NCI-H2196 (cell line): ENCODE data around the gene SEMA4A.
"Not testable (repeated sequence)": the region's sequence is repeated elsewhere in the genome, so short reads cannot be mapped to it uniquely, and the experiment has no call there.

ENCODE experiments used
- DNase-seq: peaks from one replicate; lab custom pipeline; 2025; ENCODE audit not compliant: unreplicated experiment; lab: John Stamatoyannopoulos, UW

SEMA4A gene

DNA sequence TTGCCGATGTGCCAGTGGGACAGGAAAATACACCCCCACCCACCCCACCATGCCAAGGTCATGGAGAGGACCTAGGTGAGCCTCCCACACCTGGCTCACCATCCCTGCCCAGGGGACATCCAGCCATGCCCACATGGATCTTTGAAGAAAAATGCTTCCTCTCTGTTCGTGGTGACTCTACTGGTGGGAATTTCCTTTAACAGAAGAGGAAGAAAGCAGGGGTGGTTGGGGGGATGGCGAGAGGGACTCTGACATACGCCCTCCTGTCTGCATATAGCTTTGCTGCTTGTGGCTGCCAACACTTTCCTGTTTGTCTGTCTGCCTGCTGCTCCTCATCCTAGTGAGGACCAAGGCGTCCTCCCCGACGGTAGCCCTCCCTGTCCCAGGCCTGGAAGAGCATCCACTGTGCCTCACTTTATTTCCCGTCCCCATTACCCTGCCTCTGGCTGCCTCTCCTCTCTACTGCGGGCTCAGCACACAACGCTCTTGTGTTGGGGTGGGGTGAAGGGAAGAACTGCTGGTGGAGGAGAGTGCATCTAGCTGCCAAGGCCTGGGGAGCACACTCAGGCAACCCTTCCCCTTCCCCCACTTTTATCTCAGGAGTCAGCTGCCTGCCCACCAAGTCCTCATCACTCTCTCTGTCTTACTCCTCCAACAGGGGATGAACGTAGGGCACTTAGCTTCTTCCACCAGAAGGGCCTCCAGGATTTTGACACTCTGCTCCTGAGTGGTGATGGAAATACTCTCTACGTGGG, 2.5 kb downstream of the SEMA4A start:
- DNase-seq: no peak

GRCh38 chr1:156157506-156157905, 4.1 kb downstream of the SEMA4A start:
- DNase-seq: no peak

DNA sequence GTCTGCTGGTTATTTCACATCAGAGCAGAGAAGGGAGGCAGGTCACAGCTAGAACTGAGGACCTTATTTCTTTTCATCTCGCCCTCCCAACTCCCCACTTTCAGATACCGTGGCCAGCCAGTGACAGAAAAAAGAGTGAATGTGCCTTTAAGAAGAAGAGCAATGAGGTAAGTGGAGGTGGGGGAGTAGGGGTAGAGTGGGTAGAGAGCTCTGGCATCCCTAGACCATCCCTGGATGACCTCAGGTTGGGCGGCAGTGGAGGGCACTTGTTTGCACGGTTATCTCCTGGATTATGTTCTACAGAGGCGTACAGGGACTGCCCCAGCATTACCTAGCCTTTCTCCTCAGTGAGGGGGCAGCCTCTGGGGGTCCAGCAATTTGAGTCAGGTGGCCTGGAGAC, 4.6 kb downstream of the SEMA4A start:
- no peak for DNase-seq

DNA sequence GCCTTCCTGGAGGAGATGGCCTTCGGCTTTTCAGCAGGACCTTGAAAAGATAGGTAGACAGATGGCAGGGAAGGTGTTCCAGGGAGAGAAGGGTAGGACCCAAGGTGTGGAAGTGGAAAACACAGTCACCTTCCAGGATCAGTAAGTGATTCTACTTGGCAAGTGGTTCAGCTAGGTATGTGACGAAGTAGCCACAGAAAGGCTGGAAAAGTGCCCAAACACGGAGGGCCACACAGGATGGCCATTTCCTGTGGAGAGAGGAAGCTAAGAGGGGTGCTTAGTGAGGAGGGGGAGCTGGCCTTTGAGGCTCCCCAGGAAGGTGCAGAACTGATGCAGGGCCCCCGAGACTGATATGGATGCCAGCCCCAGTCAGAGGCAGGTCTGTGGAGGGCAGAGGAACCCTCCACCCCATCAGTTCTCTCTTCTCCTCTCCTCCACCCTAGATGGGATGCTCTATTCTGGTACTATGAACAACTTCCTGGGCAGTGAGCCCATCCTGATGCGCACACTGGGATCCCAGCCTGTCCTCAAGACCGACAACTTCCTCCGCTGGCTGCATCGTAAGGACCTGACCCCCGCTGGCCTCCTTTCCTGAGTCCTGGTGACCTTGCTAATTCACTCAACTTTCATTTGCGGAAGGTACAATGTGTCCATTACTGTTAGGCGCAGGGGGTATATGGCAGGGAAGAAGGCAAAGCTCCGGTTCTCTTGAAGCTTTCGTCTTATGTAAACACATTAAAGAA, 6.8 kb downstream of the SEMA4A start:
- no peak for DNase-seq

DNA sequence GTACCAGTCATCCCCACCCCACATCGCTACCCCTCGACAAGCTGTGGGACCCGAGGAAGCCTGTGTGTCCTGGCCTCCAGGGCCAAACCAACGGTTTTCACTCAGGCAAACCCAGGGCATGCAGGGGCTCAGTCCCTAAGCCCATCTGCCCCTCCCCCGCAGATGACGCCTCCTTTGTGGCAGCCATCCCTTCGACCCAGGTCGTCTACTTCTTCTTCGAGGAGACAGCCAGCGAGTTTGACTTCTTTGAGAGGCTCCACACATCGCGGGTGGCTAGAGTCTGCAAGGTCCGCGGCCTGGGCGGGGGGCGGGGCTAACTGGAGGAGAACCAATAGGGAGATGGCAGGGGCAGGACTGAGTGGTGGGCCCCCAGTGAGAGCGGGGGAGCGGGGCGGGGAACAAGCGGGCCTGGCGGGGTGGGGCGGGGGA, 7.4 kb downstream of the SEMA4A start:
- no peak for DNase-seq

GRCh38 chr1:156162430-156163037, 9.1 kb downstream of the SEMA4A start:
- DNase-seq: no peak

GRCh38 chr1:156163712-156164111, 10.3 kb downstream of the SEMA4A start:
- DNase-seq: no peak

- DNase-seq: no peak
Observed at GRCh38 chr1:156164125-156164831, 10.9 kb downstream of the SEMA4A start.

DNA sequence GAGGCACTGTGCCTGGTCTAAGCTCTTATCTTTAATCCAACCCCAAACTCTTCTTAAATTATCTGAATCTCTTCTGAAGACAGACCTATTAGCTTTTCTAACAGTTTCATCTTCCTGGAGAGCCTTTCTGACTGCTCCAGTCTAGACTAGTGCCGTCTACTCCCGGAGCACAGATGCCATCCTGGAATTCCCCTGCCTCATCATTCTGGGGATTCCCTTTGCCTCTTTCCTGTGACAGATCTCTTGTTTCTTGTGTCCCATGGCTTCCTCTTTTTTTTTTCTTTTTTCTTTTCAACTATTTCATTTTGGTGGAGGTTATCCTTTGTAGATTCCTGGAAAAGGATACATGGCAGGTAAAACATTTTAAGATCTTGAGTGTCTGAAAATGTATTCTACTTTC, 11.7 kb downstream of the SEMA4A start:
- no peak for DNase-seq

DNA sequence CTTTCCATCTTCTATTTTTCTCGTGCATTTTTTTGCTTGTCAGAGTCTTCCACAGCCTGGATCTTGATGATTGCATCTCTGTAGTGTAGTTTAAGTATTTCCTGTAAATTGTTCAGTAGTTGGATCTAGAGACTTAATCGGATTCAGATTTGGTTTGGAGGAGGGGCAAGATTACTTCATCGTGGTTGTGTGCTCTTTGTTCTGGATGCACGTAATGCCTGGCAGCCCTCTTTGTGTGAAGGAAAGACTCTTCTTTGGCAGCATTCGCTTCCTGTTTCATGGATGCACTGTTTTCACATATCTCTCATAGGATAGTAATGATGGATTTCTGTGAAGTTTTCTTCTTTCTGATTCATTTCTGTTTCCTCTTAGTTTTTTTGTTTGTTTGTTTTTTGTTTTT, 14.2 kb downstream of the SEMA4A start:
- no peak for DNase-seq

DNA sequence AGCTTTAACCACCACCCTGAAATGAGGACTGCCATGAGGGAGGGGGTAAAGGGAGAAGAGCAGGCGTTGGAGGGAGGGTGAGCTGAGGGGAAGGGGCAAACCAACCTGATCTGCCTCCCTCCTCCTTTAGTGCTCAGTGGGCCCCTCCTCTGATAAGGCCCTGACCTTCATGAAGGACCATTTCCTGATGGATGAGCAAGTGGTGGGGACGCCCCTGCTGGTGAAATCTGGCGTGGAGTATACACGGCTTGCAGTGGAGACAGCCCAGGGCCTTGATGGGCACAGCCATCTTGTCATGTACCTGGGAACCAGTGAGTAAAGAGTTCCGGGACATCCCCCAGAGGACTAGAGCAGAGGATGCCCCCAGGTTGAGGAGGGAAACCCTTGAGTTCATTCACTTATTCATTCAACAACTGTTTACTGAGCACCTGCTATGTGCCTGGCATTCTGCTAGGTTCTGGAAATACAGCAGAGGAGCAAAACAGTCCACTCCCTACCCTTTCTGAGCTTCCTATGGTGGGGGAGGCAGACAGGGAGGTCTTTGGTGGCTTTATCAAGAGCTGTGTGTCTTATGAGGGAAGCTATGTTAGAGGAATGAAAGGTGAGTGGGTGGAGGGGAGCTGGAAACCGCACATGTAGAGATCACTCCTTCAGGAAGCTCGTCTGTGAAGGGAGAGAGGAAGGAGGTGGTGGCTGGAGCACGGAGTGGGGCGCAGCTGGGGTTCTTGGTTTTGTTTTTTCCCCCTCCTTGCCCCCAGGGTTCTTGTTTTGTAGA, 19.5 kb downstream of the SEMA4A start:
- no peak for DNase-seq

- no peak for DNase-seq
Observed at GRCh38 chr1:156176610-156177210, 23.3 kb downstream of the SEMA4A start.

- DNase-seq: no peak
Observed at GRCh38 chr1:156177919-156178654, 24.7 kb downstream of the SEMA4A start.

DNA sequence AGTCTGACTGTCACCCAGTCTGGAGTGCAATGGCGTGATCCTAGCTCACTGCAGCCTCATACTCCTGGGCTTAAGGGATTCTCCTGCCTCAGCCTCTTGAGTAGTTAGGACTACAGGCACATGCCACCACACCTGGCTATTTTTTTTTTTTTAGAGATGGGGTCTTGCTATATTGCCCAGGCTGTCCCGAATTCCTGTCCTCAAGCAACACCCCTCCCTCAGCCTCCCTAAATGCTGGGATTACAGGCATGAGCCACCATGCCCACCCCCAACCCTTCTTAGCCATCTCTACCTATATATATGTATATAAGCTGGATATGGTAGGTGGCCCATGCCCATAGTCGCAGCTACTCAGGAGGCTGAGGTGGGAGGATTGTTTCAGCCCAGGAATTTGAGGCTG, 27.1 kb downstream of the SEMA4A start:
- no peak for DNase-seq

DNA sequence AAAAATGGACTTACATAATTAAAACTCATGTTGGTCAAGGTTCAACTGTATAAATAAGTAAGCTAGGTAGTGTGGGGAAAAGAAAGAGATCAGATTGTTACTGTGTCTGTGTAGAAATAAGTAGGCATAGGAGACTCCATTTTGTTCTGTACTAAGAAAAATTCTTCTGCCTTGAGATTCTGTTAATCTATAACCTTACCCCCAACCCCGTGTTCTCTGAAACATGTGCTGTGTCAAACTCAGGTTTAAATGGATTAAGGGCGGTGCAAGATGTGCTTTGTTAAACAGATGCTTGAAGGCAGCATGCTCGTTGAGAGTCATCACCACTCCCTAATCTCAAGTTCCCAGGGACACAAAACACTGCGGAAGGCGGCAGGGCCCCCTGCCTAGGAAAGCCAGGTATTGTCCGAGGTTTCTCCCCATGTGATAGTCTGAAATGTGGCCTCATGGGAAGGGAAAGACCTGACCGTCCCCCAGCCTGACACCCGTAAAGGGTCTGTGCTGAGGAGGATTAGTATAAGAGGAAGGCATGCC, 28.1 kb downstream of the SEMA4A start:
- DNase-seq: not testable (repeated sequence)

DNA sequence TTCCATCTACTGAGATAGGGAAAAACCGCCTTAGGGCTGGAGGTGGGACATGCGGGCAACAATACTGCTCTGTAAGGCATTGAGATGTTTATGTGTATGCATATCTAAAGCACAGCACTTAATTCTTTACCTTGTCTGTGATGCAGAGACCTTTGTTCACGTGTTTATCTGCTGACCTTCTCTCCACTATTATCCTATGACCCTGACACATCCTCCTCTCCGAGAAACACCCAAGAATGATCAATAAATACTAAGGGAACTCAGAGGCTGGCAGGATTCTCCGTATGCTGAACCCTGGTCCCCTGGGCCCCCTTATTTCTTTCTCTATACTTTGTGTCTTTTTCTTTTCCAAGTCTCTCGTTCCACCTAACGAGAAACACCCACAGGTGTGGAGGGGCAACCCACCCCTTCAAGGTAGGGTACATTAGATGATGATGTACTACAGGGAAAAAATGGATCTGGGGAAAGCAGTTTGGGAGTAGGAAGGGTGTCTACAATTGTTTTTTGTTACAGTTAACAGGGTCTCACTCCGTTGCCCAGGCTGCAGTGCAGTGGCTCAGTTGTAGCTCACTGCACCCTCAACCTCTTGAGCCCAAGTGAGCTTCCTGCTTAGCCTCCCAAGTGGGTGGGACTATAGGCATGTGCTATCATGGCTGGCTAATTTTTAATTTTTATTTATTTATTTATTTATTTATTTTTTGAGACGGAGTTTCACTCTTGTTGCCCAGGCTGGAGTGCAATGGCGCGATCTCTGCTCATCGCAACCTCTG, 28.8 kb downstream of the SEMA4A start:
- not testable (repeated sequence) for DNase-seq

GRCh38 chr1:156186347-156187177, 33.2 kb downstream of the SEMA4A start:
- not testable (repeated sequence) for DNase-seq

DNA sequence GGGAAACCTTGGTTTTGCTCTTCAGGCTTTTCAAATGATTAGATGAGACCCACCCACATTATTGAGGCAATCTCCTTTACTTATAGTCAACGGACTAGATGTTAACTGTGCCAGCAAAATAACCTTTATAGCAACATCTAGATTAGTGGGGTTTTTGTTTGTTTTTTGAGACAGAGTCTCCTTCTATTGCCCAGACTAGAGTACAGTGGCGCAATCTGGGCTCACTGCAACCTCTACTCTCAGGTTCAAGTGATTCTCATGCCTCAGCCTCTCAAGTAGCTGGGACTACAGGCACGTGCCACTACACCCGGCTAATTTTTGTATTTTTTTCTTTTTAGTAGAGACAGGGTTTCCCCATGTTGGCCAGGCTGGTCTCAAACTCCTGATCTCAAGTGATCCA, 36.9 kb downstream of the SEMA4A start:
- DNase-seq: not testable (repeated sequence)
